DMS79 (cell line): ENCODE results near the gene POF1B.
"Not testable (repeated sequence)": the region's sequence is repeated elsewhere in the genome, so short reads cannot be mapped to it uniquely, and the experiment has no call there.

ENCODE experiments used
- DNase-seq: peaks from one replicate; lab custom pipeline; 2025; lab: John Stamatoyannopoulos, UW

The POF1B gene, protein sequence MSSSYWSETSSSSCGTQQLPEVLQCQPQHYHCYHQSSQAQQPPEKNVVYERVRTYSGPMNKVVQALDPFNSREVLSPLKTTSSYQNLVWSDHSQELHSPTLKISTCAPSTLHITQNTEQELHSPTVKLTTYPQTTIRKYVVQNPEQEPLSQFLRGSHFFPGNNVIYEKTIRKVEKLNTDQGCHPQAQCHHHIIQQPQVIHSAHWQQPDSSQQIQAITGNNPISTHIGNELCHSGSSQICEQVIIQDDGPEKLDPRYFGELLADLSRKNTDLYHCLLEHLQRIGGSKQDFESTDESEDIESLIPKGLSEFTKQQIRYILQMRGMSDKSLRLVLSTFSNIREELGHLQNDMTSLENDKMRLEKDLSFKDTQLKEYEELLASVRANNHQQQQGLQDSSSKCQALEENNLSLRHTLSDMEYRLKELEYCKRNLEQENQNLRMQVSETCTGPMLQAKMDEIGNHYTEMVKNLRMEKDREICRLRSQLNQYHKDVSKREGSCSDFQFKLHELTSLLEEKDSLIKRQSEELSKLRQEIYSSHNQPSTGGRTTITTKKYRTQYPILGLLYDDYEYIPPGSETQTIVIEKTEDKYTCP

DNA sequence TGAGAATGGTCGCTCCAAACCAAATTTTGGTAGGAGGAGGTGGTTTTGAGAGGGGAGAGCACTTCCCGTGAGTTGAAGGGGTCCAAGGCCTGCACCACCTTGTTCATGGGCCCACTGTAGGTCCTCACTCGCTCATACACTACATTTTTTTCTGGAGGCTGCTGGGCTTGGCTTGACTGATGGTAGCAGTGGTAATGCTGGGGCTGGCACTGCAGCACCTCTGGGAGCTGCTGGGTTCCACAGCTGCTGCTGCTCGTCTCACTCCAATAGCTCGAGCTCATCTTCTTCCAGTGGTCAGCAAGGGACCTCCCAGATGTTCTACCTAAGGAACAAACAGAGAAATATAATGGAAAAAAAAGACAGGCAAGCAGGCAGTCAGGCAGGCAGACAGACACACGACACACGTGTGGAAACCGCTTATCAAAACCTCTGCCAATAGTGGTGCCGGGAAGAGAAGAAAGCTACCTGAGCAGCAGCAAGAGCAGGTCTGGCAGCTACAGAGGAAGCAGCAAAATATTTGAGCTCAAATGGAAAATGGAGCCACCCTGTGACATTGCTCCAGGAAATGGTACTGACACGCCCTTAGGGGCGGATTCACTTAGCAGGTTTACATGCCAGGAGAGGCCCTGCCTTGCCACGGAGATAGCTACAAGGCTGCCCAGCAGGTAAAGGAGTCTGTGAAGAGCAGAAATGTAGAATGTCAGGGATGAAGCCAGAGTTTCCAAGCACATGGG lies at the start of gene POF1B:
TSS of gene POF1B (minus strand) at position 492 of the 734 bp plus-strand sequence. CDS start at position 281, 211 bp downstream.
- no peak for DNase-seq

DNA sequence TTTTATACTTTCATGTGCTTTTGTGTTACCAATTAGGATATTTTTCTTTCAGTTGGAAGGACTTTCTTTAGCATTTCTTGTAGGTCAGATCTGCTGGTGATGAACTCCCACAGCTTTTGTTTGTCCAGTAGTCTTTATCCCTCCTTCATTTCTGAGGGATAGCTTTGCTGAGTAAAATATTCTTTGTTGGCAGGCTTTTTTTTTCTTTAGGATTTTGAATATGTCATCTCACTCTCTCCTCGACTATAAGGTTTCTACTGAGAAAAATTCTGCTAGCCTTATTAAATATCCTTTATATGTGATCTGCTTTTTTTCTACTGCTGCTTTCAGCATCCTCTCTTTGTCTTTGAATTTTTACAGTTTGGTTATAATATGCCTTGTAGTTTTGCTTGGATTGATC lies 49.6 kb upstream of the POF1B start:
- no peak for DNase-seq

DNA sequence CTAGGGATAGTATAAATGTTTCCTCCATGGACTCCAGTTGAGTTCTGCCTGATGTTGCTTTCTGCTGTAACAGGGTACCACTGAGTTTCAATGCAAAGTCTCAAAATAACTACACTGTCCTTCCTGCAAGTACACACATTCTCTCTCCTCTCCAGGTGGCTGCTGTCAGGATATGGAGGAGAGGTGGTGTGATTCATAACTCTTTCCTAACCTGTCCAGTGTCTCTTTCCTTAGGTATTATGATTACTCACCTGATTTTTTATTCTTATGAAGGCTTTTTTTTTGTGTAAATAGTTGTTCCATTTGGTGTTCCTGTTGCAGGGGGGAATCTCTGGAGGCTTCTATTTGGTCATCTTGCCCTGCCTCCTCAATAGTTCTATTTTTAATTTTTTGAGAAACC lies 39.8 kb upstream of the POF1B start:
- DNase-seq: no peak

- no peak for DNase-seq
Measured at GRCh38 chrX:85391878-85392238, 12.4 kb upstream of the POF1B start.

- no peak for DNase-seq
Measured at GRCh38 chrX:85391185-85391877, 11.9 kb upstream of the POF1B start.

- DNase-seq: no peak
Measured at GRCh38 chrX:85381602-85382001, 2.1 kb upstream of the POF1B start.

DNA sequence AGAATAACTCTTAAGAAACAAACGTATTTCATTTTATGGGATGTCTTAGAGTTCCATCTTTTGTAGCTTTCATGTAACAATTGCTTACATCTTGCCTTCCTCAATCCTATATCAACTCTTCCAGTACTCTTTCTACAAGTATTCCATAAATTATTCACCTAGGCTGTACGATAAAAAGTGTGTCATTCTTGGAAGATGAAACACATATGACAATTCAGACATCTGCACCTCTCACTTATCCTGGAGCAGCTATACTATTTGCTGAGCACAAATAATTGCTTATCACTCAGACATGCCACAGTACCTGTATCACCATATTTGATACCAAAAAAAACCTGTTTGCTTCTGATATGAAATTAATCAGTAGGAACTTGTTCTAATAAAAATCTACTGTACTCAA lies 1.0 kb downstream of the POF1B start:
- DNase-seq: no peak

GRCh38 chrX:85375333-85375738 lies 4.1 kb downstream of the POF1B start:
- DNase-seq: no peak

GRCh38 chrX:85365370-85365995 lies 14.0 kb downstream of the POF1B start:
- DNase-seq: no peak

- no peak for DNase-seq
Measured at GRCh38 chrX:85359051-85359450, 20.4 kb downstream of the POF1B start.

GRCh38 chrX:85345523-85345922 lies 33.9 kb downstream of the POF1B start:
- DNase-seq: no peak

DNA sequence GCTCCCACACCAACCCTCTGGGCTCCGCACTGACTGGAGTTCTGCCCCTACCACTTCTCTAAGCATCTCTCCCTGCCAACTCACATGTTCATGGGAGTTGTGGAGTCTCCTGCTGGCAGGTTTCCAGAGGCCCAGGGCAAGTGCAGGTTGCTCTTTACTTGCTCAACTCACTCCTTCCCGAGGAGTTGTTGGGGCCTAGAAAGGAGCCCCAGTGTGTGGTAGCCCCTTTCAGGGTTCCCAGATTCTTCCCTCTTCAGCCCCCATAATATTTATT lies 52.5 kb downstream of the POF1B start:
- no peak for DNase-seq

DNA sequence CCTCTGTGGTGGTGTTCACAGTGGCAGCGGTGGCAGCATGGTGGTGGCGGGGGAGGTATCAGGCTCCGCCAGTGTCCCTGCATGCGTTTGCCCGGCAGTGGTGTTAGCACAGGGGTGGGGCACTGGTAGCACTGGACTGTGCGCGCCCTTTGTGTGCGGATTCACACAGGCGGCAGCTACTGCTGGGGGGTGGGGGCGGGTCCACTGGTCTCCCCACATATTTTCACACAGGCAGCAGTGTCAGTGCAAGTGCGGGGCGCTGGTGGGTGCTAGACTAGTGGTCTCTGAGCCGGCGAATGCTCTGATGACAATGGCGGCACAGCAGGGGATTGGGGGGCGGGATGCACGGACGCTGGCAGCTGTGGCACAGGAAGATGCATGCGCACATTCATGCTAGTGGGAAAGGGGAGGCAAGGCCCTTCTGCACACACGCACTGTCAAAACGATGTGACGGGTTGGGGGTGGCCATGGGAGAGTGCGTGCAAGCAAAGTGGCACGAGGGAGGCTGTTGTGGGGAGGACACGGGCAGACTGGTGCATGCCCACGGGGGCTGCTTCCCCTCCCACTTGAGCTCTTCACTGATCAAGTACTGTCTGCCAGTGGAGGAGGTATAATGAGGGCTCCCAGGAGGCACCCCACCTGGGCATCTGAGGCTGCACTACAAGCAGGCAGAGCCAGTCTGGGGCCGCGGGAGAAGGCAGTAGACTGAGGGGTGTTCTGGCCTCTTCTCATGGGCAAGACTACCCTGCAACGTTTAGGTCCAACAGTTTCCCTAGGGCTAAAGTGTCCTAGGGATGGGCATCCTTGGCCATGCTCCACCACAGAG lies 53.0 kb downstream of the POF1B start:
- no peak for DNase-seq

GRCh38 chrX:85311348-85311747 lies 68.1 kb downstream of the POF1B start:
- not testable (repeated sequence) for DNase-seq

GRCh38 chrX:85309717-85310116 lies 69.7 kb downstream of the POF1B start:
- DNase-seq: no peak

GRCh38 chrX:85303544-85303943 lies 75.9 kb downstream of the POF1B start:
- DNase-seq: no peak

- DNase-seq: no peak
Measured at GRCh38 chrX:85288992-85289723, 90.3 kb downstream of the POF1B start.

DNA sequence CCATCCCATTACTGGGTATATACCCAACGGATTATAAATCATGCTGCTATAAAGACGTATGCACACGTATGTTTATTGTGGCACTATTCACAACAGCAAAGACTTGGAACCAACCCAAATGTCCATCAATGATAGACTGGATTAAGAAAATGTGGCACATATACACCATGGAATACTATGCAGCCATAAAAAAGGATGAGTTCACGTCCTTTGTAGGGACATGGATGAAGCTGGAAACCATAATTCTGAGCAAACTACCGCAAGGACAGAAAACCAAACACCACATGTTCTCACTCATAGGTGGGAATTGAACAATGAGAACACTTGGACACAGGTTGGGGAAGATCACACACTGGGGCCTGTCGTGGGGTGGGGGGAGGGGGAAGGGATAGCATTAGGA lies 94.2 kb downstream of the POF1B start:
- DNase-seq: not testable (repeated sequence)

DNA sequence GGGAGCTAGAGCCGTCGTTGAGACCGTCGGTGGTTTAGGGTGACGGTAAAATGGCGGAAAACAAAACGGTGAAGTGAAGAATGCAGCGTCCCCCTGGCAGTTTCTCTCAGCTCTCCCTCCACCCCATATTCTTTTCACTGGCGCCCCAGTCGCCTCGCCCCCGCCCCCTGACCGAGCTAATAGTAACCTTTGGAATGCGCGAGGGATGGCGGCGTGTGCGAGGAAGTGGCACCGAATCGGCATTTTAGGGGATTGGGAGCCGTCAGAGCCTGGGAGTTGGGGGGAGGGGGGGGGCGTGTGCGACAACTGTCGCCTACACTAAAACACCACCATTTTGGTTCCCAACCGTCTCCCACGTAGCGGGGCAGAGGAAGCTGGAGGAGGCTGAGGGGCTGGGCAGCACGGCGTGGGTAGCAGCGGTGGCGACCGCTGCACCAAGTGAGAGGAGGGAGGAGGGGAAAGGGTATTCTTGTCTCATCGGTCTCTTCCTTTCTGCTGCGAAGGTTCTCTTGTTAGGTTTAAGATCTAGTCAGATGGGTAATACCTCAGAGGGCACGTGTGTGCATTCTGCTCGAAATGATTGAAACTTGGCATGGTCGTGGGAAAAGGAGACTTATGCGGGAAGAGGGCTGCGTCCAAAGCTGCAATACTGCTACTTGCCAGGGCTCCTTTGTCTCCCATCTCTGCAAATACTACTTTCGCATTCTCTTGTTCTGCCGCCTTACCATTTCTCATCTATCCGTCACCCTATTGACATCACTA lies 134.8 kb downstream of the POF1B start:
- no peak for DNase-seq
